GM19193 (cell line): ENCODE data around the gene DCAF11.

ENCODE experiments used
- POLR2A ChIP-seq: IDR thresholded peaks from 4 replicates; pipeline ENCODE4 v1.6.1; 2011; ENCODE audit not compliant: insufficient read depth, insufficient read length; ENCODE audit errors: extremely low read depth

DCAF11 gene

DNA sequence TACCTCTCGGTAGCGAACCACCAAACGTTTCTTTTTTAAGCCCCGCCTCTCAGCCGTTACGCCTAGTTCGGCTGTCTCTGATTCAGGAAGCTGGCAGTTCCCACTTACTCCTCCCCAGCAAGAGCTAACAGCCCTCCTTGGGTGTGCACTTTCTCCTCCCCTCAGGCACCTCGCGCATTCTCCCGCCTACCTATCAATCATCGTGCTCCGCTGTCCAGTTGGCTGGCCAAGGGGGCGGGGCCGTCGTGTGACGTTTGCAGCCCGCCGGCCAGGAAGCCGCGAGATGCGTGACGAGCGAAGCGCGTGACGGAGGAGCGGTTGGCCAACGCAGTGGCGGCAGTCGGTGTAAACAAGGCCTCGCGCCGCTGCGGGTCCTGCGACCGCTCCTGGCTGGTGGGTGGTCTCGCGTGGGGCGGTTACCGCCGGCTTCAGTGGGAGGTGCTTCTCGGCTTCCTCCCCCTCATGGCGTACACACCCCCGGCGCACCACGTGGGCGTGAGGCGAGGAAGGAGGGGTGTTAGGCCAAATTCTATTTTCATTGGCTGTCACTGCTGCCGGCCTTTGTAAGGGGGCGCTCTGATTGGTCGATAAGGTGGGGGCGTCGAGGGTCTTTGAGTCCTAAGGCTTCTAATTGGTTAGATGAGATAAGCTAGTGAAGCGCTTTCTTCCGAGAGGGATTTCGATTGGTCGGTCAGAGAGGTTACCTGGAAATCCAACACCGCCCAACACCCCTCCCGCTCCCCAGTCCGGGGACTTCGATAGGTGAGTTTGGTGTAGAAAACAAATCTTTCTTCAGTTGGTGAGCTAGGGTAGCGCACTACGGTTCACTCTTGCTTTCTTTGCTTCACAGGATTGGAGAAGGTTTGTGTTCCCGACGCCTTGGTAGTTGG lies at the start of gene DCAF11, which contains the start of gene NRL:
DCAF11 (plus strand) TSS at position 246 of the 890 bp plus-strand sequence. CDS start 818 bp downstream, outside the sequence.
NRL (minus strand) TSS at position 418 of the 890 bp plus-strand sequence. CDS start 32,101 bp downstream, outside the sequence.
- peak; percentile 42 for TF ChIP-seq POLR2A

DNA sequence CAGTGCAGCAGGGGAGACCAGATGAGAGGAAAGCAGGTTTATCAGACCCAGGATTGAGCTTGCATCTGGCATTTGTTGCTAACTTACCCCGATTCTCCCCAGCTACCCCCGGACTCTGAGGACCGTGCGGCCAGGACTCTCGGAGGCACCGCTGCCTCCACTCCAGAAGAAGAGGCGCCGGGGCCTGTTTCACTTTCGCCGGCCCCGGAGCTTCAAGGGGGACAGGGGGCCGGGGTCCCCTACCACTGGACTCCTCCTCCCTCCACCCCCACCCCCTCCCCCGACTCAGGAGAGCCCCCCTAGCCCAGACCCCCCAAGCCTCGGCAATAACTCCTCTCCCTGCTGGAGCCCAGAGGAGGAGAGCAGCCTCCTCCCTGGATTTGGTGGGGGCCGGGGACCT lies 49.7 kb upstream of the DCAF11 start:
- TF ChIP-seq POLR2A, result no peak

DNA sequence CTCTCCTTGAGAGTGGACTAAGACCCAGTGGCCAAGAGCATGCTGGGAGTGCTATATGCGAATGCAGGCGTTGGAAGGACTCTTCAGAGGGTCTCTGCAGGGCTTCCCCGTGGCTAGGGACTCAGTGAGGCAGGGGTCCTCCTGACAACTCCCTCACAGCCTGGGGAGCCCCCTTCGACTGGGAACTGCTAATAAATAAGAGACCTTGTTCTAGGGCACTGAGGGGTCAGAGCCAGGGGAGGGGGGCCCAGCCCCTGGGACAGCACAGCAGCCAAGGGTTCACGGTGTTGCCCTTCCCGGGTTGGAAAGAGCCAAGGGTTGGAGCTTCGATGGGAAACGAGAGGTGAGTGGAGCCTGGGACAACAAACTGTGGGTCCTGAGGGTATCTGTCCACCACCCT lies 49.2 kb upstream of the DCAF11 start:
- TF ChIP-seq POLR2A, result no peak

DNA sequence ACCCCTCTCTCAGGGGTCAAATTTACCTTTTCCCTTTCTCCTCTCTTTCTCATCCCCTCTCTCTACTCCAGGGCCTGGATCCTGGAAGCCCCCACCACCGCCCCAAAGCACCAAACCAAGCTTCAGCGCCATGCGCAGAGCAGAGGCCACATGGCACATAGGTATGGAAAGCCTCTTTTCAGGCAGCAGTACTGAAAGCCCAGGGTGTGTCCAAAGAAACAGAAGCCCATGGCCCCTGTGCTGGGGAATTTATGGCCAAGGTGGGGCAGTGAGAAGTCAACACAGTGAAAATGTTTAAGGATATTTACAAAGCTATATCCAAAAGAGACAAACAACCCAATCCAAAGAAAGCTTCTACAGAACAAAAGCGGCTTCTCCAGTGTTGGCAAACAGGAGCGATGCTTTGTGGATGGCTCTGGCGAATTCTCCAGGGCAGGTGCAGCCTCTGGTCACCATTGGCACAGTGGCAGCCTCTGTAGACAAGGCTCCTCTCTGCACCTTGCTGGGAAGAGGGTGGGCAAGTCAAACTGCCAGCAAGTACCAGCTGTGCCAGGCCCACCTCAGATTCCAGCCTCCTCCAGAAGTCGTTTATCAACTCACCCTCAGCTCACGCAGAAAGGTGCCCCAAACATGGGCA lies 48.0 kb upstream of the DCAF11 start:
- no peak for TF ChIP-seq POLR2A

DNA sequence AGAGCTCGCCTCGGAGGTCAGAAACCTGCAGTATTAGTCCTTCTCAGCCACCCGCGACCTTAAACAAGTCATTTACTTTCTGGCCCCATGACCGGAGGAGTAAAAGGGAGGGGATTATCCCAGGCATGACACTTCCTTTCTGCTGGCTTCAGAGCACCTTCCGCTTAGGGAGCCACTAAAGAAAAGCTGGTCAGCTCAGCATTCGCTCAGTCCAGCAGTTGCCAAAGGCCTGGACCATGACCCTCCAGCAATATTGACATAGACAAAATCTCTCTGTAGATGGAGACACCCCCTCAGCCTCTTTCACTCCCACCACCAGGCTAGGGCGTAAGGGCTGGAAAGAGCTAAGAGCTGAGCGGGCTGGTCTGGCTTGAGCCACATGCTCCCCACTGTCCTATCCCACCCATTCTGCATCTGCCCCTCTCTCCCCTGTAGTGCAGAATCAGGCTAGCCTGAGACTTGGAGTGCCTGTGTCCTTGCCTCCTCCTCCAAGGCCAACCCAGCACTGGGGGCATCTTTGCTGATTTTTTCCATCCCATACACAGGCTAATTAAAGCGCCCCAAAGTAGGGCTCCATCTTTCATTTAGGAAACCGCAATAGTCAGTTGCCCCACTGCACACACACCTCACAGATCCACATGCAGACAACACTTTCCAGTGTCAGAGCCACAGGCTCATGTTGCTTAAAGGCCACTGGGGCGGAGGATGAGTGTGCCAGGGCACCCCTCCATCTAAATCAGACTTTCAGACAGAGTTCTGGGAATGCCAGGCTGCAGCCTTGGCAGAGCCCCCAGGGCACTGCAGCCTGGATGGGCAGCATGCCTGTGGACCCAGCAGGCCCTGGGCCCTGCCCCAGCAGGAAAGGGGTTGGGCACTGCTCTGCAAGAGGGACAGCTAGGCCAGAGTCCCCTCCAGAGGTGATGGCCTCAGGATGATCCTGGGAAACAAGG lies 47.2 kb upstream of the DCAF11 start:
- TF ChIP-seq POLR2A, result no peak

DNA sequence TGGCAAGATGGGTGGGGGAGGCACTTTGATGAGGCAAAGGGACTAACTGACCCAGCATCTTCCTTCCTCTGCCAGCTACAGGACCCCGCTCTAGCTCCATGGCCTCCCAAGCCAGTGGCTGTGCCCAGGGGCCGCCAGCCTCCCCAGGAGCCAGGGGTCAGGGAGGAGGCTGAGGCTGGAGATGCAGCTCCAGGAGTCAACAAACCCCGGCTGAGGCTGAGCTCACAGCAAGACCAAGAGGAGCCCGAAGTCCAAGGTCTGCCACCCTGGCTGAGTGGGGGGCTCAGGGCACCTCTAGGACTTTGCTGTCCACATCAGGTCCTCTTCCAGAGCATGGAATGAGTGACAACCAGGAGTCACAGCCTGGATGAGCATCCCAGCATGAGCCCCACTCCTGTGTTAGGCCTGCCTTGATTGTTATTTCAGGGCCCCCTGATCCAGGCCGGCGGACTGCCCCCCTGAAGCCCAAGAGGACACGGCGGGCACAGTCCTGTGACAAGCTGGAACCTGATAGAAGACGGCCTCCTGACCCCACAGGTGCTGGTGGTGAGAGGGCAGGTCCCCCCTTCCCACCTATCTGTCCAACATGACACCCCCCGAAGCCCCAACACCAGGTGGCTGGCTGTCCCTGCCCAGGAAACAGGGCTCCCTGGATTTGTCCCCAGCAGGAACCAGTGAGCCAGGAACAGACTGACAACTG lies 45.7 kb upstream of the DCAF11 start:
- TF ChIP-seq POLR2A, result no peak

DNA sequence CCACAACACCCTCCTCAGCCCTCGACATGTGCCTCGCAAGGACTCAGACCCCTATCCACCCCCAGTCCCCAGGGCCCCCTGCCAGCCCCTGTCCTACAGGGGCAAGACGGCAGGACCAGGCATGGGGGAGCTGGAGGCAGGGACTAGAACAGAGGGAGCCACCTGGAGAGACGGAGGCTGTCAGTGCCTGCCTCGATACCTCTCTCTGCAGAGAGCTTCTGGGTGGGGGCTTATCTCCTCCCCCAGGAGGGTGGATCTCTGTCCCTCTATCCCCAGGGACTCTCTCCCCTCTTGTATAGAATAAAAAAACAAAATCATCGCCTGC lies 45.2 kb upstream of the DCAF11 start:
- TF ChIP-seq POLR2A, result no peak

DNA sequence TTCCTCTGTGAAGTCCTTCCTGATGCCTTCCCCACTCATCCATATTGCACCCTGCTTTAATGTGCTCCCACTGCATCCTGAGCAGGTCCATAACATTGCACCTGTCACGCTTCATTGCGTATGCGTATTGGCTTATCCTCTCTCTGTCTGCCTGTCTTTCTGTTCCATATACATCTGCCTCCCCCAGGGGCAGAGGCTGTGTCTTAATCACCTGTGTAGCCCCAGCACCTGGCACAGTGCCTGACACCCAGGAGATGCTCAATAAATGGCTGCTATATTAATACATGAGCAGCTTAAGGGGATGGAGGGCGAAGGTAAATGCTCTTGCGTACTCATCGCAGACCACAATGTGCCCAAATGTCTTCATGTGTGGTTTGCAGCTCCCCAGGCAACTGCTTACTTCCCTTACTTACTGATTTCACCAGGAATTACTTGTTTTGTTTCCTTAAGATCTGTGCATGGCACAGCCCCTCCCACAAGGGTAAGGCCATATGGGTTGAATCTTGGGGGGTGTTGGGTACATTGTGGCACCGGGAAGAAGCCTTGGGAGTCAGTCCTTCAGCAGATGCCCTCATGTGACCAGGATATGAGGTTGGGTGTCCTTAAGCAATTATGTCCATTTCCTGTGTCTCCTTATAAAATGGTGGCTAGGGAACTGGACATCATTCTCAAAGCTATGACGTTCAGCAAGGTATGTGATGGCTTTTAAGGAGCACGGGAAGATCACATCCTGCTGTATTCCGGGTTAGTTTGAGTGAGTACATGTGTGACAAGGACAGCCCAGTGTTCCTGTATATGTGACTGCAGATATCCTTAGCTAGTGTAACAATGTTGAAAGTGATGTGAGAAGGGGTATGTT lies 44.1 kb upstream of the DCAF11 start:
- TF ChIP-seq POLR2A, result no peak

DNA sequence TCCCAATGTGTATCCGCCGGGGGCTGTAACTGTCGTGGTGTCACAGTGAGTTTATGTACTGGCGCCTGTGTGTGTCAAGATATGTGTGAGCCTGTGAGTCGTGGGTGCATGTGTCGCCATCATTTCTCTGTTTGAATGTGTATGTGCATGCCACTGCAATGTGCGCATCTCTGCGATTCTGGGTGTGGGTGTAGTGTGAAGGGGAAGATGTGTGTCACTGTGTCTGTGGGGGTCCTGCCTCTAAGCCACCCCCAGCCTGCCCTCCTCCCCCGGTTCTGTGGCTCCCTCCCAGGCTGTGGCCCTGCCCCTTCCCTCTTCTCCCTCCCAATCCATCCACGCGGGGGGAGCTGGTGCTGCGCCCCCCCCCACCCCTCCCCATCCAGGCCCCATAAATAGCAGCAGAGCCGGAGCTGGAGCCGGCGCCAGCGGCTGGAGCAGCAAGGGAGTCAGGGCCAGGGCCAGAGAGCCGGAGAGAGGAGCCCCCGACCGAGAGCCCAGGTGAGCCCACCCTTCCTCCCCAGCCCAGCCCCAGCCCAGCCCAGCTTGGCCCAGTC lies 43.4 kb upstream of the DCAF11 start, which contains the start of gene CPNE6:
CPNE6 (plus strand) TSS at position 419 of the 554 bp plus-strand sequence. CDS start 1,375 bp downstream, outside the sequence.
- TF ChIP-seq POLR2A, result no peak

DNA sequence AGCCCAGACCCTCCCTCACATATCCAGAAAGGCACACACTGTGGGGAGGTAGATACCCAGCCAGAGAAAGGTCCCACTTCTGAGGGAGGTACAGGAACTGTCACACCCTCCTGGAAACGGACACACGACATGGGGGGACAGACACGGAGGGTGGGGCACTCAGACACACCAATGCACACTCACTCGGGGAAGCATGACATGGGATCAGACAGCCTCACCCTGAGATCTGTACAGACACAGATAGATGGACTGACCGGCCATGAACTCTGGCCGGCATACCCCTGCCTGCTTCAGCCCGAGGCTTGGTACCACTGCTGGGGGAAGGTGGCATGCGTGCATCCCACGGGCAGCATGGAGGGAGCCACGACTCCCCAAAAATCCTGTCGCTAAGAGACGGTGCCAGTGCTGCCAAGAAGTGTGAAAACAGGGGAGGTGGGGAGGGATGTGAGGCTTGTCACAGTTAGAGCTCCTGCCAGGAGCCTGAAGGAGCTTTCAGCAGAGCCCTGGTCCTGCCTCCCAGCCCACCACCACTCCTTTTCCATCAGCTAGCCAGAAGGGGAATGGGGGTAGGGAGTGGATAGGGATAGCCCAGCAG lies 42.6 kb upstream of the DCAF11 start:
- TF ChIP-seq POLR2A, result no peak

DNA sequence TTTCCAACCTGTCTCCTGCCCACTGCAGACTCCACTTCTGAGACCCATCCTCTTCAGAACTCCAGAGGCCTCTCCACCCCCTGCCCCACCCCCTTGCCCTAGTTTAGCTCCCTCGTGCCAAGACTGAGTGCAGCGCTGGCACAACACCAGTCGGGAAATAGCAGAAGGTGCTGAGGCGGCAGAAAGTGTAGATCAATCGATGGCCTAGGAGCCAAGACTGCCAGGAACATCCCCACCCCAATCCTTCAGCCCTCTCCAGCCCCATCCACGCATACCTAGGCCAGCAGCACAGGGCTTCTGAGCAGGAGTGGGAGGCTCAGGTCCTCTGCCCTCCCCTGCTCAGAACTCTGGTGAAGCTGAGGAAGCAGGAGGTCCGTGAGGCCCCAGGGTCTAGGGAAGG lies 42.1 kb upstream of the DCAF11 start:
- TF ChIP-seq POLR2A, result no peak
